Loucy (cell line): ENCODE data around the gene SRSF8.
A peak's percentile ranks its signal among the peaks of the same experiment; 100 is the strongest.

Experiments used
- H2AFZ ChIP-seq: fragments of 200-600 bp; sonication (generic); 2 replicates; pipeline ENCODE4 v1.6.0; 2016; ENCODE audit warnings: antibody characterized with exemption, mild to moderate bottlenecking, low read length, moderate library complexity
- H3F3A ChIP-seq: fragments of 200-600 bp; 2 replicates; pipeline ENCODE4 v1.6.0; 2016; ENCODE audit warnings: antibody characterized with exemption, low read depth, mild to moderate bottlenecking
- H3K27me3 ChIP-seq: fragments of 200-600 bp; sonication (generic); 2 replicates; pipeline ENCODE4 v1.6.1; 2014; ENCODE audit warnings: low read length, mild to moderate bottlenecking; ENCODE audit not compliant: insufficient read depth, poor library complexity, severe bottlenecking
- H3K36me3 ChIP-seq: fragments of 200-600 bp; sonication (generic); 2 replicates; pipeline ENCODE4 v1.6.1; 2016; ENCODE audit warnings: low read length; ENCODE audit not compliant: insufficient read depth
- H3K4me1 ChIP-seq: fragments of 200-600 bp; sonication (generic); 2 replicates; pipeline ENCODE4 v1.5.1; 2014; ENCODE audit warnings: low read length, mild to moderate bottlenecking; ENCODE audit not compliant: insufficient read depth, poor library complexity, severe bottlenecking
- H3K4me2 ChIP-seq: fragments of 200-600 bp; sonication (generic); 2 replicates; pipeline ENCODE4 v1.6.0; 2014; ENCODE audit warnings: antibody characterized with exemption, low read length, low read depth, mild to moderate bottlenecking; ENCODE audit not compliant: poor library complexity, severe bottlenecking
- H3K4me3 ChIP-seq: fragments of 200-600 bp; sonication (generic); 2 replicates; pipeline ENCODE4 v1.5.1; 2014; ENCODE audit warnings: low read length, mild to moderate bottlenecking, mixed read lengths; ENCODE audit not compliant: poor library complexity, severe bottlenecking
- H3K79me2 ChIP-seq: fragments of 200-600 bp; sonication (generic); 2 replicates; pipeline ENCODE4 v1.6.1; 2014; ENCODE audit warnings: low read length; ENCODE audit not compliant: insufficient read depth
- H3K9ac ChIP-seq: fragments of 200-600 bp; sonication (generic); 2 replicates; pipeline ENCODE4 v1.6.0; 2014; ENCODE audit warnings: mild to moderate bottlenecking, low read depth, low read length, moderate library complexity; ENCODE audit not compliant: poor library complexity, severe bottlenecking
- H3K9me2 ChIP-seq: fragments of 200-600 bp; sonication (generic); replicated peaks from 2 replicates; pipeline ENCODE4 v1.6.1; 2016; ENCODE audit warnings: low read depth, low read length, mixed read lengths
- H3K9me3 ChIP-seq: fragments of 200-600 bp; sonication (generic); 2 replicates; pipeline ENCODE4 v1.6.1; 2014; ENCODE audit warnings: mild to moderate bottlenecking, antibody characterized with exemption, low read length, low read depth; ENCODE audit not compliant: insufficient read depth
- H4K20me1 ChIP-seq: fragments of 200-600 bp; sonication (generic); 2 replicates; pipeline ENCODE4 v1.6.0; 2014; ENCODE audit warnings: antibody characterized with exemption, low read length, mild to moderate bottlenecking; ENCODE audit not compliant: insufficient read depth, poor library complexity, severe bottlenecking
- EZH2phosphoT487 ChIP-seq: fragments of 200-600 bp; IDR thresholded peaks from 2 replicates; pipeline ENCODE4 v1.6.1; 2018; ENCODE audit warnings: antibody characterized with exemption, mild to moderate bottlenecking, moderate library complexity, borderline replicate concordance
- TF ChIP-seq, protein P1 (sequence below): fragments of 200-600 bp; sonication (generic); conservative IDR thresholded peaks from 2 replicates; pipeline ENCODE4 v1.5.1; 2014; ENCODE audit warnings: mild to moderate bottlenecking, antibody characterized with exemption, low read length

SRSF8 gene

GRCh38 chr11:95059046-95059445 is 7.7 kb upstream of the SRSF8 start:
- Histone ChIP-seq H3K27me3 (peaks cover 6% of the 10 kb centered on the region), H3K79me2 (no peaks in the 10 kb centered on the region)
- no peak for TF ChIP-seq EZH2phosphoT487
- TF ChIP-seq, protein P1, sequence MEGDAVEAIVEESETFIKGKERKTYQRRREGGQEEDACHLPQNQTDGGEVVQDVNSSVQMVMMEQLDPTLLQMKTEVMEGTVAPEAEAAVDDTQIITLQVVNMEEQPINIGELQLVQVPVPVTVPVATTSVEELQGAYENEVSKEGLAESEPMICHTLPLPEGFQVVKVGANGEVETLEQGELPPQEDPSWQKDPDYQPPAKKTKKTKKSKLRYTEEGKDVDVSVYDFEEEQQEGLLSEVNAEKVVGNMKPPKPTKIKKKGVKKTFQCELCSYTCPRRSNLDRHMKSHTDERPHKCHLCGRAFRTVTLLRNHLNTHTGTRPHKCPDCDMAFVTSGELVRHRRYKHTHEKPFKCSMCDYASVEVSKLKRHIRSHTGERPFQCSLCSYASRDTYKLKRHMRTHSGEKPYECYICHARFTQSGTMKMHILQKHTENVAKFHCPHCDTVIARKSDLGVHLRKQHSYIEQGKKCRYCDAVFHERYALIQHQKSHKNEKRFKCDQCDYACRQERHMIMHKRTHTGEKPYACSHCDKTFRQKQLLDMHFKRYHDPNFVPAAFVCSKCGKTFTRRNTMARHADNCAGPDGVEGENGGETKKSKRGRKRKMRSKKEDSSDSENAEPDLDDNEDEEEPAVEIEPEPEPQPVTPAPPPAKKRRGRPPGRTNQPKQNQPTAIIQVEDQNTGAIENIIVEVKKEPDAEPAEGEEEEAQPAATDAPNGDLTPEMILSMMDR, result no peak

GRCh38 chr11:95065336-95065735 is 1.4 kb upstream of the SRSF8 start:
- H2AFZ ChIP-seq, result no peak overlapping the region
- peaks cover 35% of the 10 kb centered on the region for H3K79me2 ChIP-seq
- H3K4me1 ChIP-seq, result peaks cover 16% of the 10 kb centered on the region
- H3K36me3 ChIP-seq, result no peaks in the 10 kb centered on the region
- no peaks in the 10 kb centered on the region for H3K9me2 ChIP-seq
- TF ChIP-seq, protein P1, result no peak
- TF ChIP-seq EZH2phosphoT487, result no peak
- H4K20me1 ChIP-seq, result peaks cover 10% of the 10 kb centered on the region
- no peaks in the 10 kb centered on the region for H3K9me3 ChIP-seq
- H3K4me2 ChIP-seq, result no peak overlapping the region
- H3F3A ChIP-seq, result no peaks in the 10 kb centered on the region
- peaks cover 6% of the 10 kb centered on the region for H3K27me3 ChIP-seq
- no peak overlapping the region for H3K4me3 ChIP-seq
- H3K9ac ChIP-seq, result no peak overlapping the region

More at GRCh38 chr11:95059046-95059445, 7.7 kb upstream of the SRSF8 start:
- H2AFZ ChIP-seq, result no peak overlapping the region
- no peak overlapping the region for H3K4me3 ChIP-seq
- H3K36me3 ChIP-seq, result no peaks in the 10 kb centered on the region
- H3K9me3 ChIP-seq, result no peaks in the 10 kb centered on the region
- H3K9me2 ChIP-seq, result 0 out of 2 replicates have a peak, but pooled peaks cover 5% of the 10 kb centered on the region
- H3K4me2 ChIP-seq, result no peak overlapping the region
- no peaks in the 10 kb centered on the region for H4K20me1 ChIP-seq
- no peaks in the 10 kb centered on the region for H3K4me1 ChIP-seq
- H3F3A ChIP-seq, result no peaks in the 10 kb centered on the region
- H3K9ac ChIP-seq, result no peak overlapping the region

- Histone ChIP-seq H3K9me2 (no peaks in the 10 kb centered on the region), H4K20me1 (peaks cover 15% of the 10 kb centered on the region), H2AFZ (peak overlapping the region; percentile 86), H3K4me2 (peak overlapping the region; percentile 78), H3K9me3 (no peaks in the 10 kb centered on the region), H3K4me1 (peaks cover 29% of the 10 kb centered on the region), H3K27me3 (no peaks in the 10 kb centered on the region), H3K79me2 (peaks cover 47% of the 10 kb centered on the region), H3K9ac (peak overlapping the region; percentile 91), H3K4me3 (peak overlapping the region; percentile 95), H3F3A (no peaks in the 10 kb centered on the region), H3K36me3 (no peaks in the 10 kb centered on the region)
- TF ChIP-seq, protein P1, result peak; percentile 45; the same call in 1 of the 2 replicates
- TF ChIP-seq EZH2phosphoT487, result no peak
Observed at GRCh38 chr11:95067039-95067840, 521 bp downstream of the SRSF8 start.
